NCI-H2227 (cell line): ENCODE results near the gene CIDEA.

ENCODE experiments used
- DNase-seq: peaks from one replicate; lab custom pipeline; 2025; ENCODE audit not compliant: unreplicated experiment; lab: John Stamatoyannopoulos, UW

The CIDEA gene

GRCh38 chr18:12315911-12316310 is 61.8 kb downstream of the CIDEA start:
- DNase-seq: no peak

GRCh38 chr18:12317664-12318333 is 63.6 kb downstream of the CIDEA start:
- DNase-seq: no peak

DNA sequence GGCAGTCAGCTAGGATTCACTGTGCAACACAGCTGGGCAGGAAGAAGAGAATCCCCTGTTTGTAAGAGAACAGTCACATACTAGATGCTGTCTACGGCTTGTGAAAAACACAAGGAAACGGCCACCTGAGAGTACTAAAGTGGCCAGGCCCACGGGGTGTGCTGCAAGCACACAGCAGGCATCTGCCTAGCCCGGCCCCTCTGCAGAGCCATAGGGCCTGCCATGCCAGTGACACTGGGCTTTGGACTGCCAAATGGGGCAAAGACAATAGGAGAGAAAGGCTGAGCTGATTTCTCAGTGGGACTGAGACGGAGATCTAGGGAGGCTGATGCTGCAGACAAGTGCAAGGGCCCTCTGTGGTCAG is 64.2 kb downstream of the CIDEA start:
- DNase-seq: no peak

- no peak for DNase-seq
Observed at GRCh38 chr18:12318857-12319256, 64.7 kb downstream of the CIDEA start.

GRCh38 chr18:12321333-12321732 is 67.2 kb downstream of the CIDEA start:
- no peak for DNase-seq

DNA sequence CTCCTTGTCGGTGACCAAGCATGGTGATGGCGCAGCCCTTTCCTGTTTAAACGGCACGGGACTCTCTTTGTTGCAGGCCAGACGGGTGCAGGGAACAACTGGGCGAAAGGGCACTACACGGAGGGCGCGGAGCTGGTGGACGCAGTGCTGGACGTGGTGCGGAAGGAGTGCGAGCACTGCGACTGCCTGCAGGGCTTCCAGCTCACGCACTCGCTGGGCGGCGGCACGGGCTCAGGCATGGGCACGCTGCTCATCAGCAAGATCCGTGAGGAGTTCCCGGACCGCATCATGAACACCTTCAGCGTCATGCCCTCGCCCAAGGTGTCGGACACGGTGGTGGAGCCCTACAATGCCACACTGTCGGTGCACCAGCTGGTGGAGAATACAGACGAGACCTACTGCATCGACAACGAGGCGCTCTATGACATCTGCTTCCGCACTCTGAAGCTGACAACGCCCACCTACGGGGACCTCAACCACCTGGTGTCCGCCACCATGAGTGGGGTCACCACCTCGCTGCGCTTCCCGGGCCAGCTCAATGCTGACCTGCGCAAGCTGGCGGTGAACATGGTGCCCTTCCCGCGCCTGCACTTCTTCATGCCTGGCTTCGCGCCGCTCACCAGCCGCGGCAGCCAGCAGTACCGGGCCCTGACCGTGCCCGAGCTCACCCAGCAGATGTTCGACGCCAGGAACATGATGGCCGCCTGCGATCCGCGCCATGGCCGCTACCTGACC is 71.0 kb downstream of the CIDEA start:
- no peak for DNase-seq

GRCh38 chr18:12325726-12326245 is 71.6 kb downstream of the CIDEA start:
- DNase-seq: no peak

- no peak for DNase-seq
Observed at GRCh38 chr18:12326711-12327460, 72.7 kb downstream of the CIDEA start.
